ENCODE measurements around the gene KPNB1.

Gene KPNB1

GRCh38 chr17:47732399-47733046 lies 82.8 kb downstream of the KPNB1 start:
- H3K36me3 ChIP-seq (ENCODE audit: control insufficient read depth in 2 of 2, insufficient read depth in 1 of 2, low read length in 2 of 2), result no peaks in the 10 kb centered on the region
- TF ChIP-seq ZNF335 (tag by site-specific recombination; conservative IDR thresholded peaks at IDR 0.05) (peak; percentile 38; the same call in 1 of the 2 replicates), ZNF544 (tag by site-specific recombination; IDR thresholded peaks at IDR 0.05) (no peak)
- H3K4me3 ChIP-seq (ENCODE audit: low read depth, low read length), result no peak overlapping the region
- no peaks in the 10 kb centered on the region for H3K9me3 ChIP-seq (ENCODE audit: control insufficient read depth, insufficient read depth, low read depth, low read length)
- CTCF ChIA-PET, result interaction anchor here (0.5 to 1.8 kb wide), 20 partner anchors 8 to 1123 kb away, joined by 3 to 9 read pairs (median 4); no protein-coding TSS in a partner anchor
- no peaks in the 10 kb centered on the region; the same call in 1 of the 2 replicates for H3K4me1 ChIP-seq (ENCODE audit: control insufficient read depth, insufficient read depth, low read length)
- H3K27ac ChIP-seq (ENCODE audit: extremely low read depth, low read depth, low read length), result no peak overlapping the region
- POLR2A ChIA-PET, result interaction anchor here (0.6 to 1.3 kb wide), 5 partner anchors 8 to 83 kb away, joined by 3 to 9 read pairs (median 3); partner anchors contain the start of gene KPNB1

- H3K4me1 ChIP-seq (ENCODE audit: control insufficient read depth, insufficient read depth, low read length), result no peaks in the 10 kb centered on the region; the same call in 1 of the 2 replicates
- CTCF ChIA-PET, result interaction anchor here (0.5 to 1.8 kb wide), 19 partner anchors 9 to 1122 kb away, joined by 3 to 9 read pairs (median 4); no protein-coding TSS in a partner anchor
- no peak within 1 kb of the TSS for H3K27ac ChIP-seq (ENCODE audit: extremely low read depth, low read depth, low read length)
- H3K4me3 ChIP-seq (ENCODE audit: low read depth, low read length), result peak within 1 kb of the TSS; percentile 37
- no peaks in the 10 kb centered on the region for H3K9me3 ChIP-seq (ENCODE audit: control insufficient read depth, insufficient read depth, low read depth, low read length)
- H3K36me3 ChIP-seq (ENCODE audit: control insufficient read depth in 2 of 2, insufficient read depth in 1 of 2, low read length in 2 of 2), result no peaks in the 10 kb centered on the region
- POLR2A ChIA-PET, result interaction anchor here (0.5 to 1.3 kb wide), 6 partner anchors 8 to 116 kb away, joined by 3 to 9 read pairs (median 3); partner anchors contain the start of gene KPNB1
- TF ChIP-seq ZBTB8A (tag by site-specific recombination; IDR thresholded peaks at IDR 0.05) (peak; percentile 77), ZNF335 (tag by site-specific recombination; conservative IDR thresholded peaks at IDR 0.05) (peak; percentile 32; the same call in 1 of the 2 replicates), ZBTB11 (tag by site-specific recombination; conservative IDR thresholded peaks at IDR 0.05; ENCODE audit: low read depth) (no peak; the same call in 1 of the 2 replicates), PRDM4 (tag by site-specific recombination; IDR thresholded peaks at IDR 0.05) (no peak), ZNF341 (tag by site-specific recombination; IDR thresholded peaks at IDR 0.05; ENCODE audit: low read depth) (0 out of 2 replicates have a peak, but pooled peaks have one; percentile 19), PATZ1 (tag by site-specific recombination; IDR thresholded peaks at IDR 0.05) (peak; percentile 50; the same call in 1 of the 2 replicates), ZIC2 (tag by site-specific recombination; IDR thresholded peaks at IDR 0.05) (peak; percentile 44; the same call in 1 of the 2 replicates), EGR2 (tag by site-specific recombination; IDR thresholded peaks at IDR 0.05; ENCODE audit: low read depth) (0 out of 2 replicates have a peak, but pooled peaks have one; percentile 10), ZBTB26 (tag by site-specific recombination; optimal IDR thresholded peaks at IDR 0.05) (peak; percentile 48), PBX3 (CRISPR knock-in tag; IDR thresholded peaks at IDR 0.05) (no peak), KLF10 (tag by site-specific recombination; IDR thresholded peaks at IDR 0.05) (no peak), ZNF26 (tag by site-specific recombination; IDR thresholded peaks at IDR 0.05) (no peak), ZFHX2 (tag by site-specific recombination; conservative IDR thresholded peaks at IDR 0.05) (peak; percentile 35), GLIS2 (tag by site-specific recombination; IDR thresholded peaks at IDR 0.05) (peak; percentile 74), GLIS1 (tag by site-specific recombination; IDR thresholded peaks at IDR 0.05) (peak; percentile 55)
Measured at GRCh38 chr17:47733047-47733673, 83.4 kb downstream of the KPNB1 start, which contains the start of gene TBX21. Gene TBX21 (plus strand): TSS chr17:47733236. CDS start chr17:47733455, 219 bp downstream.
